Left ventricle myocardium inferior (tissue), 1 donor: ENCODE results near the gene LY9. TPM values are rescaled to one million over a fixed set of nuclear protein-coding genes. Genes with fewer than 3 reads are reported as not detected.

Experiments used
- DNase-seq: peaks from one replicate; pipeline ENCODE4 v3.0.0-alpha.2; 2020
- H3K27ac ChIP-seq: fragments of 200-600 bp; replicated peaks from 2 replicates; pipeline ENCODE4 v1.8.0; 2021
- H3K27me3 ChIP-seq: fragments of 200-600 bp; 2 replicates; pipeline ENCODE4 v1.8.0; 2021; ENCODE audit warnings: low read depth
- H3K36me3 ChIP-seq: fragments of 200-600 bp; 2 replicates; pipeline ENCODE4 v1.8.0; 2021
- H3K4me1 ChIP-seq: fragments of 200-600 bp; 2 replicates; pipeline ENCODE4 v1.8.0; 2021
- H3K4me3 ChIP-seq: fragments of 200-600 bp; 2 replicates; pipeline ENCODE4 v1.8.0; 2021; ENCODE audit warnings: mild to moderate bottlenecking, moderate library complexity
- H3K9me3 ChIP-seq: fragments of 200-600 bp; replicated peaks from 2 replicates; pipeline ENCODE4 v1.8.0; 2021
- CTCF ChIP-seq: fragments of 200-600 bp; IDR thresholded peaks from 2 replicates; pipeline ENCODE4 v1.8.0; 2021; ENCODE audit warnings: antibody characterized with exemption, mild to moderate bottlenecking, borderline replicate concordance
- intact Hi-C: fragments of 100-400 bp; cut with micrococcal nuclease; formaldehyde crosslinking; loops from one replicate; pipeline ENCODE4 v1.11.0; 2022
- long read RNA-seq: library from polyadenylated mRNA; unstranded; transcript quantifications from one replicate; pipeline ENCODE4 v2.0.0, GENCODE V29; 2021
- total RNA-seq: library from RNA; stranded (reverse); fragmentation: NEBNext Ultra II Directional; extraction: Animal tissue kit (Norgen Biotek cat#: 25700); gene quantifications from one replicate; pipeline ENCODE4 v1.2.1, GENCODE V29; 2021
- donor health status: DM: no; HTN: yes; CAD: no; lungs with severe emphysema.

The LY9 gene, protein sequence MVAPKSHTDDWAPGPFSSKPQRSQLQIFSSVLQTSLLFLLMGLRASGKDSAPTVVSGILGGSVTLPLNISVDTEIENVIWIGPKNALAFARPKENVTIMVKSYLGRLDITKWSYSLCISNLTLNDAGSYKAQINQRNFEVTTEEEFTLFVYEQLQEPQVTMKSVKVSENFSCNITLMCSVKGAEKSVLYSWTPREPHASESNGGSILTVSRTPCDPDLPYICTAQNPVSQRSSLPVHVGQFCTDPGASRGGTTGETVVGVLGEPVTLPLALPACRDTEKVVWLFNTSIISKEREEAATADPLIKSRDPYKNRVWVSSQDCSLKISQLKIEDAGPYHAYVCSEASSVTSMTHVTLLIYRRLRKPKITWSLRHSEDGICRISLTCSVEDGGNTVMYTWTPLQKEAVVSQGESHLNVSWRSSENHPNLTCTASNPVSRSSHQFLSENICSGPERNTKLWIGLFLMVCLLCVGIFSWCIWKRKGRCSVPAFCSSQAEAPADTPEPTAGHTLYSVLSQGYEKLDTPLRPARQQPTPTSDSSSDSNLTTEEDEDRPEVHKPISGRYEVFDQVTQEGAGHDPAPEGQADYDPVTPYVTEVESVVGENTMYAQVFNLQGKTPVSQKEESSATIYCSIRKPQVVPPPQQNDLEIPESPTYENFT
- total RNA-seq = not detected
- long read RNA-seq = 0 reads

- Histone ChIP-seq H3K27me3 (no peaks in the 10 kb centered on the region), H3K4me3 (no peak within 1 kb of the TSS), H3K36me3 (no peaks in the 10 kb centered on the region), H3K9me3 (no peaks in the 10 kb centered on the region), H3K27ac (no peak within 1 kb of the TSS), H3K4me1 (no peaks in the 10 kb centered on the region)
- TF ChIP-seq CTCF = no peak
- intact Hi-C loops = no loop called here
- DNase-seq = no peak
Measured at GRCh38 chr1:160795951-160796383, at the start of gene LY9. TSS of gene LY9 (plus strand) at chr1:160796174. CDS start at chr1:160796188, 14 bp downstream.

DNA sequence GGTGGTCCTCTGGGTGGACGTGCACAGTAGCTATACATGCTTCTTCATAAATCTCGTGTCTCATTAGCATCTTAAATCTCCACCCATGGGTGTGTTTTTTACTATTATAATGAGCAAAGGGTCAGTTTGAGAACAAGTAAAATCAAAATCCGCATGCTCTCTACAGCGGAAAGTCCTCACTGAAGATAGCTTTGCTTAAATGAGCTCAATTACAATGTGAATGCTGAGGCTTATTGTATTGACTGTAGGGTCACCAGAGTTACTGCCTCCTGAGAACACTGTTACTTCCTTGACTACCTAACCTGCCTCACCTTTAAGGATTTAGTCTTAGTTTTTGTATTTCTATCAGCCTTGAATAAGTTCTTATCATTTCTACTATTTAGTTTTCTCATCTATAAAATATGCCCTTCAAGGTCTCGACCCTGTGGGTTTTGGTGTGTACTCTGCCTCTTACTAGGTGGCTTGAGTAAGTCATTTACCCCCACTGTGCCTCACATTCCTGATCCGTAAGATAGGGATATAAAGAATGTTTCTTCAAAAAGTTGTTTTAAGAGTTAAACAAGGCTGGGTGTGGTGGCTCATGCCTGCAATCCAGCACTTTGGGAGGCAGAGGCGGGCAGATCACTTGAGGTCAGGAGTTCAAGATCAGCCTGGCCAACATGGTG, 49.0 kb upstream of the LY9 start:
- Histone ChIP-seq H3K27ac (no peak overlapping the region), H3K36me3 (no peaks in the 10 kb centered on the region), H3K4me3 (no peak overlapping the region), H3K27me3 (peaks cover 44% of the 10 kb centered on the region), H3K4me1 (no peaks in the 10 kb centered on the region), H3K9me3 (no peaks in the 10 kb centered on the region)
- intact Hi-C loops = no loop called here
- no peak for TF ChIP-seq CTCF
- no peak for DNase-seq

DNA sequence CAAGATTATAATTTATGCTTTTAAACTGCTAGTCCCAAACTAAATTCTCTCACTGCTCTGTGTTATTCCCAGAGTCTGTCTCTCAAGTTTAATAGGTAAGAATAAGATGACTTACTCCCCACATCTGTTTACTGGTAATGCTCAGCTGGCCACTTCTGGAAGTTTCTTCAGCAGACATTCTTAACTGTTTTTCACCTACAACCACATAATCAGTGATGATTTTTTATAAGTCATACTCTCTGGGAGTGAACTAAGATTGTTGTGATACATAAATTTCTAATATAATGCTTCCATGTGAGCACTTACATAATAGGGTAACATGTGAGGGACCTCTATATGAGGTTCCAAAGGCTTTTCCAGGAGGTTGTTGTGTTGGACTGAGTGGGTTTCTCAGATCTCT, 48.3 kb upstream of the LY9 start:
- Histone ChIP-seq H3K27me3 (peaks cover 42% of the 10 kb centered on the region), H3K4me1 (no peaks in the 10 kb centered on the region), H3K9me3 (no peaks in the 10 kb centered on the region), H3K4me3 (no peak overlapping the region), H3K27ac (no peak overlapping the region), H3K36me3 (no peaks in the 10 kb centered on the region)
- no peak for DNase-seq
- intact Hi-C loops = no loop called here
- no peak for TF ChIP-seq CTCF

DNA sequence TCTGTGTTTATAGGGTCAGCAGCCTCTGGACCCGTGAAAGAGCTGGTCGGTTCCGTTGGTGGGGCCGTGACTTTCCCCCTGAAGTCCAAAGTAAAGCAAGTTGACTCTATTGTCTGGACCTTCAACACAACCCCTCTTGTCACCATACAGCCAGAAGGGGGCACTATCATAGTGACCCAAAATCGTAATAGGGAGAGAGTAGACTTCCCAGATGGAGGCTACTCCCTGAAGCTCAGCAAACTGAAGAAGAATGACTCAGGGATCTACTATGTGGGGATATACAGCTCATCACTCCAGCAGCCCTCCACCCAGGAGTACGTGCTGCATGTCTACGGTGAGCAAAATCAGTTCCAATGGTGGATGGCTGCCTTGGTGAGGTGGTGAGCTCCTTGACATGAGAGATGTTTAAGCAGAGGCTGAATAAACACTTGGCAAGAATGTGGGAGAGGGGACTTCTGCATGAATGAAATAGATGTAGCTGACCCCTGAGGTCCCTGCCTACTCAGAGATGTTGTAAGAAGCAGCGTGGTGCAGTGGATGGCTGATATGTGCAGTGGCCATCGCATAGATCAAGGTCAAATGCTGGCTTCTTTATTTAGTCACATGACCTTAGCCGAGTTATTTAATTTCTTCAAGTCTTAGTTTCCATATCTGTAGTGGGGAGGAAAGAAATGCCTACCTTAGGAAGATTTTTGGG, 47.6 kb upstream of the LY9 start:
- DNase-seq = no peak
- intact Hi-C loops = no loop called here
- Histone ChIP-seq H3K27me3 (peaks cover 48% of the 10 kb centered on the region), H3K4me1 (no peaks in the 10 kb centered on the region), H3K4me3 (no peak overlapping the region), H3K27ac (no peak overlapping the region), H3K9me3 (no peaks in the 10 kb centered on the region), H3K36me3 (no peaks in the 10 kb centered on the region)
- TF ChIP-seq CTCF = no peak

DNA sequence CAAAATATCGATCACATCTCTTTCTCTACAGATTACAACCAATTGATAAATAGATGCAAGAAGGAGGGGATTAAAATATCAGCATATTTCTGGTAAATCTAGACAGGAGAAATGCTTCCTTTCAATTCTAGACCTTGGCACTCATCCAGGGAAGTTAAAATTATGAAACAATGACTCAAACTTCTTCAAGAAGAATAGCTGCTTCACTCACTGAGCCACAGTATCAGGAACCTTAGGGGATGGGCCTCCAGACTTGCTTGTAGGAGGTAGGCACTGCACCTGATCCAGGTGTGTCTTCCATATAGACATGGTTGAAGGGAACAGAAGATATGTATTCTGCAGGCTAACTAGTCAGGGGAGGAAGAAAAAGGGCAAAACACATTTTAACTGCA, 47.1 kb upstream of the LY9 start:
- Histone ChIP-seq H3K27me3 (peaks cover 49% of the 10 kb centered on the region), H3K4me3 (no peak overlapping the region), H3K9me3 (no peaks in the 10 kb centered on the region), H3K36me3 (no peaks in the 10 kb centered on the region), H3K27ac (no peak overlapping the region), H3K4me1 (no peaks in the 10 kb centered on the region)
- intact Hi-C loops = no loop called here
- no peak for TF ChIP-seq CTCF
- DNase-seq = no peak
